ENCODE measurements around the gene OTUD7B.

The OTUD7B gene

GRCh38 chr1:150010393-150011115 lies at the start of gene OTUD7B (continued):
- TF ChIP-seq TSHZ1 (tag by site-specific recombination; IDR thresholded peaks at IDR 0.05; ENCODE audit: borderline replicate concordance) = peak; percentile 40; the same call in 1 of the 2 replicates
- TF ChIP-seq ZNF140 (tag by site-specific recombination; IDR thresholded peaks at IDR 0.05) = no peak
- TF ChIP-seq OVOL3 (tag by site-specific recombination; IDR thresholded peaks at IDR 0.05) = peak; percentile 78; the same call in 1 of the 2 replicates
- peak; percentile 73 for TF ChIP-seq ZBTB7A (tag by site-specific recombination; IDR thresholded peaks at IDR 0.05; ENCODE audit: low read depth)
- no peak for TF ChIP-seq ZNF704 (tag by site-specific recombination; IDR thresholded peaks at IDR 0.05)
- TF ChIP-seq ZBTB11 (tag by site-specific recombination; conservative IDR thresholded peaks at IDR 0.05; ENCODE audit: low read depth) = peak; percentile 99
- TF ChIP-seq ZBTB8A (tag by site-specific recombination; IDR thresholded peaks at IDR 0.05) = peak; percentile 64
- peak; percentile 70; the same call in 1 of the 2 replicates for TF ChIP-seq BCL11B (tag by site-specific recombination; IDR thresholded peaks at IDR 0.05; ENCODE audit: low read depth)
- TF ChIP-seq ZFP37 (tag by site-specific recombination; IDR thresholded peaks at IDR 0.05) = peak; percentile 97
- TF ChIP-seq ZNF529 (tag by site-specific recombination; IDR thresholded peaks at IDR 0.05; ENCODE audit: insufficient replicate concordance) = no peak
- 0 out of 2 replicates have a peak, but pooled peaks have one; percentile 30 for TF ChIP-seq ZSCAN18 (tag by site-specific recombination; IDR thresholded peaks at IDR 0.05)
- peak; percentile 66; the same call in 1 of the 2 replicates for TF ChIP-seq CTCF (tag by site-specific recombination; IDR thresholded peaks at IDR 0.05)
- no peak for TF ChIP-seq ZNF530 (tag by site-specific recombination; IDR thresholded peaks at IDR 0.05; ENCODE audit: low read depth)
- no peak for TF ChIP-seq ZNF354C (tag by site-specific recombination; IDR thresholded peaks at IDR 0.05; ENCODE audit: borderline replicate concordance, low read depth)
- TF ChIP-seq PRDM6 (tag by site-specific recombination; IDR thresholded peaks at IDR 0.05) = no peak; the same call in 1 of the 2 replicates
- no peak for TF ChIP-seq ZNF433 (tag by site-specific recombination; IDR thresholded peaks at IDR 0.05; ENCODE audit: low read depth)
- TF ChIP-seq ZBTB20 (tag by site-specific recombination; IDR thresholded peaks at IDR 0.05) = peak; percentile 89
- peak; percentile 96 for TF ChIP-seq ZSCAN5A (tag by site-specific recombination; IDR thresholded peaks at IDR 0.05)
- peak; percentile 49; the same call in 1 of the 2 replicates for TF ChIP-seq ZSCAN4 (tag by site-specific recombination; IDR thresholded peaks at IDR 0.05)
